Karpas-422 (cell line): ENCODE data around the gene BRD9. TPM values are rescaled to one million over a fixed set of nuclear protein-coding genes. Genes with fewer than 3 reads are reported as not detected.
"Not testable (repeated sequence)": the region's sequence is repeated elsewhere in the genome, so short reads cannot be mapped to it uniquely, and the experiment has no call there.

ENCODE experiments used
- DNase-seq: peaks from one replicate; pipeline ENCODE4 v3.0.0-alpha.2; 2015
- H2AFZ ChIP-seq: fragments of 200-600 bp; sonication (generic); 2 replicates; pipeline ENCODE4 v1.6.1; 2014; ENCODE audit warnings: antibody characterized with exemption, low read length, mixed read lengths
- H3K27ac ChIP-seq: fragments of 200-600 bp; sonication (generic); 2 replicates; pipeline ENCODE4 v1.5.1; 2014; ENCODE audit warnings: mild to moderate bottlenecking, low read length, moderate library complexity
- H3K27me3 ChIP-seq: fragments of 200-600 bp; sonication (generic); 2 replicates; pipeline ENCODE4 v1.6.1; 2014; ENCODE audit warnings: low read length, mixed read lengths
- H3K36me3 ChIP-seq: fragments of 200-600 bp; sonication (generic); 2 replicates; pipeline ENCODE4 v1.6.1; 2014; ENCODE audit warnings: low read length, mixed read lengths; ENCODE audit not compliant: insufficient read depth
- H3K4me1 ChIP-seq: fragments of 200-600 bp; sonication (generic); 2 replicates; pipeline ENCODE4 v1.6.1; 2014; ENCODE audit warnings: mild to moderate bottlenecking, low read length, mixed read lengths
- H3K4me2 ChIP-seq: fragments of 200-600 bp; sonication (generic); 2 replicates; pipeline ENCODE4 v1.6.1; 2014; ENCODE audit warnings: low read length, low read depth, mild to moderate bottlenecking; ENCODE audit not compliant: poor library complexity, severe bottlenecking
- H3K4me3 ChIP-seq: fragments of 200-600 bp; sonication (generic); 2 replicates; pipeline ENCODE4 v1.5.1; 2014; ENCODE audit warnings: mild to moderate bottlenecking, antibody characterized with exemption, low read length, mixed read lengths
- H3K79me2 ChIP-seq: fragments of 200-600 bp; sonication (generic); 2 replicates; pipeline ENCODE4 v1.6.1; 2014; ENCODE audit warnings: mild to moderate bottlenecking, low read length, mixed read lengths
- H3K9ac ChIP-seq: fragments of 200-600 bp; sonication (generic); 2 replicates; pipeline ENCODE4 v1.6.0; 2014; ENCODE audit warnings: low read length
- H3K9me2 ChIP-seq: fragments of 200-600 bp; sonication (generic), shearing (Covaris generic); replicated peaks from 2 replicates; pipeline ENCODE4 v1.6.0; 2014; ENCODE audit warnings: mild to moderate bottlenecking, low read length, moderate library complexity; ENCODE audit not compliant: insufficient read depth
- H3K9me3 ChIP-seq: fragments of 300-700, 200-600 bp; sonication (generic); 2 replicates; pipeline ENCODE4 v1.6.1; 2014; ENCODE audit warnings: low read length, mixed read lengths
- H4K20me1 ChIP-seq: fragments of 200-600 bp; sonication (generic); 2 replicates; pipeline ENCODE4 v1.6.1; 2014; ENCODE audit warnings: mild to moderate bottlenecking, antibody characterized with exemption, low read length, low read depth; ENCODE audit not compliant: insufficient read depth
- total RNA-seq: library from RNA; depleted of rRNA; stranded (reverse); fragments of >200 nt; shearing (Covaris generic); gene quantifications from 2 replicates; pipeline ENCODE4 v1.2.3, GENCODE V29; 2014; ENCODE audit warnings: low replicate concordance

Gene BRD9
- total RNA-seq, 1 experiment from 2014 or later, result 25.7 TPM

DNA sequence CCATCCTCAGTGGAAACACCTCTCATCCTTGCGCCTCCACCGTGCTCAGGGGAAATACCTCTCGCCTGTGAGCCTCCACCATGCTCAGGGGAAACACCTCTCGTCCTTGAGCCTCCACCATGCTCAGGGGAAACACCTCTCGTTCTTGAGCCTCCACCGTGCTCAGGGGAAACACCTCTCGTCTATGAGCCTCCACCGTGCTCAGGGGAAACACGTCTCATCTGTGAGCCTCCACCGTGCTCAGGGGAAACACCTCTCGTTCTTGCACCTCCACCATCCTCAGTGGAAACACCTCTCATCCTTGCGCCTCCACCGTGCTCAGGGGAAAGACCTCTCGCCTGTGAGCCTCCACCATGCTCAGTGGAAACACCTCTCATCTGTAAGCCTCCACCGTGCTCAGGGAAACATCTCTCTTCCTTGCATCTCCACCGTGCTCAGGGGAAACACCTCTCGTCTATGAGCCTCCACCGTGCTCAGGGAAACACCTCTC is 46.0 kb downstream of the BRD9 start:
- H3K9me3 ChIP-seq, H3K9ac ChIP-seq, H3K27ac ChIP-seq, H3K36me3 ChIP-seq, H3K79me2 ChIP-seq, H3K9me2 ChIP-seq, H3K4me3 ChIP-seq, H3K4me2 ChIP-seq, H2AFZ ChIP-seq, H3K4me1 ChIP-seq, H4K20me1 ChIP-seq, DNase-seq, H3K27me3 ChIP-seq: not testable (repeated sequence)

DNA sequence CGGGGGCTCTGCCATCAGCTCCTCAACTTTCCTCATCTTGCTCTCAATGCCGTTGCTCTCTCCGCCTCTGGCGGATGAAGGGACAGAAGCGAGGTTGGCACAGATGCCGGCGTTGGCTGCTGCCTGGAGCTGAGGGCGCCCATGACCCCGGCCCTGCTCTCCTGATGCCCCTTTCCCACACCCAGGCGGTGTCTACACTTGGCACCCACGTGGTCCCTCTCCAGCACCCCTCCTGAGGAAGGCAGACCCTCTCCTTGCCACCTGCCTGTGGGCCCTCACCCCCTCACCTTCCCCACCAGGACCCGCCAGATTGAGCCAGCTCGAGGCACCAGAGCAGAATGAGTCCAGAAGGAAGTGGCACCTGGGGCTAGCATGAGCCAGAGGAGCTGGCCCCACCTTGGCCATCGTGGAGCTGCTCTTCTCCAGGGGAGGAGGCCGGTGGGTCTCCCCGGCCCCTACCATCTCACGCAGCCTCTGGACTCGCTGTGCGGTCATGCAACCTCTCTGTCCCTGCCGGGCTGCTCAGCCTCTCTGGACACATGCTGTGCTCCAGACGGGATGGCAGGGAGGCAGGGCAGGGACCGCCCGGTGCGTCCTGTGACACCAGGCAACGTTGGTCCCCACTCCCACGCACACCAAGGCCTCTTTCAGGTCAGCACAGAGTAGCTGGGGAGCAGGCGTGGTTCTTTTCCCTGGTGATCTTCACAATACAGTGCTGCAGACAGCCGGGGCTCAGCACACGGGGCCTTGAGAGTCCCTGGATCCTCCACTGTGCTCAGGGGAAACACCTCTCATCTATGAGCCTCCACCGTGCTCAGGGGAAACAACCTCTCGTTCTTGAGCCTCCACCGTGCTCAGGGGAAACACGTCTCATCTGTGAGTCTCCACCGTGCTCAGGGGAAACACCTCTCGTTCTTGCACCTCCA is 46.7 kb downstream of the BRD9 start:
- not testable (repeated sequence) for H3K79me2 ChIP-seq, H3K4me2 ChIP-seq, DNase-seq, H3K4me3 ChIP-seq, H2AFZ ChIP-seq, H3K27me3 ChIP-seq, H3K9me2 ChIP-seq, H3K9me3 ChIP-seq, H3K9ac ChIP-seq, H3K4me1 ChIP-seq, H4K20me1 ChIP-seq, H3K27ac ChIP-seq, H3K36me3 ChIP-seq

DNA sequence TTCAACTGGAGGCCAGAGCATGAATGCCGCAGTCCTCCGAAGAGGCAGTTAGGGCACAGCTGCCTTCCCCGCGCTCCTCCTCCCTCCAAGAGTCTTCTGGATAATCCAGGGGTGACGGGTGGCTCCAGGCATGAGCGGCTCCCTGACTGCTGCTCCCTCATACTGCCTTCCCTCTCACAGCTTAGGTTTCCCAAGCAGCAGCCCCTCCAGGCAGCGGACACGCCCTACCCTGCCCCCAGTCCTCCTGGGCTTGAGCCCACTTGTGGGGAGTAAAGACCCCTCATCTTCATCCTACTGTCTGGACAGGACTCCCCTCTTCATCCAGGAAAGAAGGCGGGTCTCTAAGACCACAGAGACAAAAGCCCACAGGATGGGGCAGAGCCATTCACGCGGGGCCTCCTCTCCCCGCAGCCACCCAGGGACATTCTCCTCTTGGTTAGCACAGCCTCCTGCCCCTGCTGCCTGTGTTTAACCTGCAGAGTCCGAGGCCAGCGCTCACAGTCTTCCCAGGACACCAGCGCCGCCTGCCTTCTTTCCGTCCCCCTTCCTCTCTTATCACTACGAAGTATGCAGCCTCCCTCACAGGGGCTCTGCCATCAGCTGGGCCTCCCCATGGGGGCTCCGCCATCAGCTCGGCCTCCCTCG is 47.4 kb downstream of the BRD9 start:
- H3K27ac ChIP-seq, H3K9me2 ChIP-seq, H3K4me2 ChIP-seq, H2AFZ ChIP-seq, H3K27me3 ChIP-seq, H4K20me1 ChIP-seq, H3K4me3 ChIP-seq, H3K4me1 ChIP-seq, H3K36me3 ChIP-seq, H3K79me2 ChIP-seq, H3K9ac ChIP-seq, H3K9me3 ChIP-seq, DNase-seq: not testable (repeated sequence)

DNA sequence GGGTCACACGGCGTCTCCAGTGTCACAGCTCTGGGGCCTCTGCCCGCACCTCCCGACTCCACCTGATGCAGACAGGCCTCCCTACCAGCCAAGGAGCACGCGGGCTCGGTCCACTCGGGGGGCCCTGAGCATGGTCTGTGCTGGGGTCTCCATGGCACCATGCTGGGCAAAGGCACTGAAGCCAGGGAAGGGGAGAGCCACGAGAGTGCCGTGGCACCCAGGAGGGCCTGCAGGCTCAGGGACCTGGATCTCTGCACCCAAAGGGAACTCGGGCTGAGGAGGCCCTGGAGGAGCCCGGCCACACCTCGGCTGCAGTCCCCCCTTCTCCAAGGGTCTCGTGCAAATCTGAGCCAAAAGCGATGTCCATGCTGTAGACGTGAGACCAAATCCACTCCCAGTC is 48.2 kb downstream of the BRD9 start:
- H3K9ac ChIP-seq, H3K4me2 ChIP-seq, H3K36me3 ChIP-seq, H3K4me3 ChIP-seq, H3K4me1 ChIP-seq, DNase-seq, H3K79me2 ChIP-seq, H3K27ac ChIP-seq, H3K9me2 ChIP-seq, H3K9me3 ChIP-seq, H4K20me1 ChIP-seq, H2AFZ ChIP-seq, H3K27me3 ChIP-seq: not testable (repeated sequence)

DNA sequence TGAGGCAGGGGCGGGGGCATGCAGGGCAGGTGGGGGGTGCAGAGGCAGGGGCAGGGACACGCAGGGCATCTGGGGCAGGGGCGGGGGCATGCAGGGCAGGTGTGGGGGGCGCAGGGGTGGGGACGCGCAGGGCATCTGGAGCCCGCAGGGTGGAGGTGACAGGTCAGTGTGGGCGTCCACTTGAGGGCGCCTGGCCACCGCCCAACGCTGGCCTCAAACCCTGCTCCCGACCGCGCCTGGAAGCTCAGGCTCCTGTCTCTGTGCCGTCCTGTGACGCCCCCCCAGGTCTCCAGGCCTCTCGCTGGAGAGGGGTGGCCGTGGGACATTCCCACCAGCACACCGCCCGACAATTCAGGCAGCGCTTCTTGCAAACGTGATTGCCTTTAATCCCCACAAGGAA is 48.7 kb downstream of the BRD9 start:
- H3K4me2 ChIP-seq, H3K4me3 ChIP-seq, H3K9me3 ChIP-seq, H3K27me3 ChIP-seq, H3K79me2 ChIP-seq, DNase-seq, H3K4me1 ChIP-seq, H2AFZ ChIP-seq, H3K9ac ChIP-seq, H3K36me3 ChIP-seq, H4K20me1 ChIP-seq, H3K9me2 ChIP-seq, H3K27ac ChIP-seq: not testable (repeated sequence)

DNA sequence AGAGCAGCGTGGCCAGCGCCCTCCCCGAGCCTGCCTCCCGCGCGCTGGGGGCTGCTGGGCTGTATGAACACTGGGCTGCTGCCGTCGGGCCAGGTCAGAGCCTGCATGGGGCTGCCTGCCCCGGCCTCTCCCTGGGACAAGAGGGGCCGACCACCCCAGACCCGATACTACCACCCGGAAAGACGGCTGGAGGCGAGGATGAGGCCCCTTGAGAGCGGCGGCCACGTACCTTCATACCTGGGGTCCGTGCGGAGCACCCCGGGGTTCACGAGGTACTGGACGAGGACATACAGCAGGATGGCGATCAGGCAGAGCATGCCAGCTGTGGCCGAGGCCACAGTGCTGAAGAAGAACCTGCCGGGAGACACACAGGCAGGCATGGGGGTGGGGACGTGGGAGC is 49.2 kb downstream of the BRD9 start:
- not testable (repeated sequence) for H3K27ac ChIP-seq, H3K4me2 ChIP-seq, H3K9ac ChIP-seq, H3K9me2 ChIP-seq, H2AFZ ChIP-seq, DNase-seq, H3K9me3 ChIP-seq, H3K4me3 ChIP-seq, H3K27me3 ChIP-seq, H4K20me1 ChIP-seq, H3K4me1 ChIP-seq, H3K36me3 ChIP-seq, H3K79me2 ChIP-seq

DNA sequence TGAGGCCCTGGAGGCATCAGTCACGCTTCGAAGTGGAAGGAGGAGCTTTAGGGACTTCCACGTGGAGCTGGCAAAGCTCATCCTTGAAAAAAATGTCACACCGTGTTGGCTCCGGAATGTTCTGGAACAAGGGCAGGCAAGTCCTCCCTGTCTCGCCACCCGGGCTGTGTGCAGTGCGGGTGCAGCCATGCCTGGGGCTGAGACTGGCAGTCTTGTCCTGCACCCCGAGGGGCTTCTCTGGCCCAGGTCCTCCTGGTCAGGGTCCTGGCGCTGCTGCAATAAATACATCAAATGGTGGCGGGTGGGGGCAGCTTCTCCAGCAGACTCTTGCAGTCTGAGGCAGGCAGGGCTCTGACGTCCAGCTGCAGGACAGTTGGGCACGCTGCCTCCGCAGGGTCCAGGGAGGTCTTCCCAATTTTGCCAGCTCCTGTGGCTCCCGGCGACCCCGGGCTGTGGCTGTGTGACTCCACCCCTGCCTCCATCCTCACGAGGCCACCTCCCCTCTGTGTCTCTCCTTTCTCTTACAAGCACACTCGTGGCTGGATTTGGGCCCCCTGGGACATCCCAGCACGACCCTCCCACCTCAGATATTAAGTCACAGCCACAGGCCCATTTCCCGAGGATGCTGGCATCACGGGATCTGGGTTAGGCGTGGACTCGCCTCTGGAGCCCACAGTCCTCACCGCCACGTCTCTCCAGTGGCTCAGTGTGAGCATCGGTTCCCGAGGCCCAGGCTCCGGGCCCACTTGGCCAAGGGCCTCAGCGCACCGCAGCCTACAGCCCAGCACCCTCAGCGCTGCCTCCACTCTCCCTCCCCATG is 50.0 kb downstream of the BRD9 start:
- DNase-seq, H3K4me3 ChIP-seq, H3K9me2 ChIP-seq, H3K4me2 ChIP-seq, H3K27me3 ChIP-seq, H3K36me3 ChIP-seq, H3K79me2 ChIP-seq, H2AFZ ChIP-seq, H3K9me3 ChIP-seq, H3K4me1 ChIP-seq, H4K20me1 ChIP-seq, H3K27ac ChIP-seq, H3K9ac ChIP-seq: not testable (repeated sequence)
